Measurements from ENCODE around the gene SREBF1. TPM values are rescaled to one million over a fixed set of nuclear protein-coding genes. Genes with fewer than 3 reads are reported as not detected.
A peak's percentile ranks its signal among the peaks of the same experiment; 100 is the strongest.

The SREBF1 gene
- total RNA-seq, 1 donor from 2014 or later = 83.0 TPM

- no peaks in the 10 kb centered on the region for H3K27me3 ChIP-seq (ENCODE audit: control insufficient read depth, insufficient read depth, low read length)
- no peak for DNase-seq (ENCODE audit: low read depth)
- TF ChIP-seq CTCF (IDR thresholded peaks at IDR 0.05; ENCODE audit: insufficient read depth, low read length, poor library complexity, severe bottlenecking) = no peak
- no peak overlapping the region for H3K4me3 ChIP-seq (ENCODE audit: low read depth, low read length)
- no peaks in the 10 kb centered on the region for H3K36me3 ChIP-seq (ENCODE audit: control insufficient read depth, insufficient read depth, low read length)
These were observed 1.5 kb upstream of the SREBF1 start for GRCh38 chr17:17837966-17838962.

DNA sequence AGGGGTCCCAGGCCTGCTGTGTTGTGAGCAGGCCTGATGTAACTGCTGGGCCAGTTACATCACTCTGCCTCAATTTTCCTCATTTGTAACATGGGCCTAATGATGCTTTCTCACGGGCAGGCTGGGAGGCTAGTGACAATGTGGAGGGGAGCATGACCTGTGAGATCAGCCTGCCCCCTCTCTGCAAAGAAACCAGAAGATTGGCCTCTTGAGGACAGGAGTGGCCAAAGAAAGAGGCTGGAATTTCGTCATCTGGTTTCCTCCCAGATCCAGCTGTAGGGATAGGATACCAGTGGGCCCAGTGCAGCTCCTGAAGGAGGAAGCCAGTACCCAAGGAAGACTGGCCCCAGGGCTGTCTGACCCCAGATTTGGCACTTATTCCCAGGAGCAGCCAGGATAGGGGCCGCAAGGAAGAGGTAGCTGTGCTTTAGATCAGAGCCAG, 615 bp upstream of the SREBF1 start:
- no peak for DNase-seq (ENCODE audit: low read depth)
- TF ChIP-seq CTCF (IDR thresholded peaks at IDR 0.05; ENCODE audit: insufficient read depth, low read length, poor library complexity, severe bottlenecking) = no peak
- Histone ChIP-seq H3K4me3 (ENCODE audit: low read depth, low read length) (no peak overlapping the region), H3K36me3 (ENCODE audit: control insufficient read depth, insufficient read depth, low read length) (no peaks in the 10 kb centered on the region), H3K27me3 (ENCODE audit: control insufficient read depth, insufficient read depth, low read length) (no peaks in the 10 kb centered on the region)

DNA sequence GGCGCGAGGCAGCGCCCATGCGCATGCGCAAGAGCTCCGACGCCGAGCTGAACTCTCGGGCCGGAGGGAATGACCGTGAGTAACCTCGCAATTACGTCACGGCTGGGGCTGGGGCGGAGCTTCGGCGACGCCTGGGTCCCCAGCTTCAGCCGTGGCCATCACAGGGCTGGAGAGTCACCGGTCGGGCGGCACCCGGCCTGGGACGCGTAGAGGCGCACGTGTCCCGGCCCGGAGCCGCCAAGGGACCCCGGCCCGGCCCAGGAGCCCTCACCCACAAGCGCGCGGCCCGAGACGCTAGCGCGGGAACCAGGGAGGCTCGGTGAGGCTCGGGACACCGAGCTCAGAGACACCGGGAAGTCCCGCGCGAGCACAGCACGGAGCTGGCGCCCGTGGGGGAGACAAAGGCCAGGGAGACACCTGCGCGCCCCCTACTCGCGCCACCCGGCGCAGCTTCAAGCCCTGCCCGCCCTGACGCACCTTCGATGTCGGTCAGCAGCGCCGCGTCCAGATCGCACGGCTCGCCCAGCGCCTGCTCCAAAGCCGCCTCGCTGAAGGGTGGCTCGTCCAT, 452 bp downstream of the SREBF1 start:
- no peaks in the 10 kb centered on the region for H3K36me3 ChIP-seq (ENCODE audit: control insufficient read depth, insufficient read depth, low read length)
- H3K27me3 ChIP-seq (ENCODE audit: control insufficient read depth, insufficient read depth, low read length) = no peaks in the 10 kb centered on the region
- TF ChIP-seq CTCF (IDR thresholded peaks at IDR 0.05; ENCODE audit: insufficient read depth, low read length, poor library complexity, severe bottlenecking) = no peak
- peak overlapping the region; percentile 92 for H3K4me3 ChIP-seq (ENCODE audit: low read depth, low read length)
- DNase-seq (ENCODE audit: low read depth) = peak; percentile 68

GRCh38 chr17:17835415-17836249, 1.2 kb downstream of the SREBF1 start:
- no peak for TF ChIP-seq CTCF (IDR thresholded peaks at IDR 0.05; ENCODE audit: insufficient read depth, low read length, poor library complexity, severe bottlenecking)
- H3K27me3 ChIP-seq (ENCODE audit: control insufficient read depth, insufficient read depth, low read length) = no peaks in the 10 kb centered on the region
- peak overlapping the region; percentile 92 for H3K4me3 ChIP-seq (ENCODE audit: low read depth, low read length)
- H3K36me3 ChIP-seq (ENCODE audit: control insufficient read depth, insufficient read depth, low read length) = no peaks in the 10 kb centered on the region
- no peak for DNase-seq (ENCODE audit: low read depth)

DNA sequence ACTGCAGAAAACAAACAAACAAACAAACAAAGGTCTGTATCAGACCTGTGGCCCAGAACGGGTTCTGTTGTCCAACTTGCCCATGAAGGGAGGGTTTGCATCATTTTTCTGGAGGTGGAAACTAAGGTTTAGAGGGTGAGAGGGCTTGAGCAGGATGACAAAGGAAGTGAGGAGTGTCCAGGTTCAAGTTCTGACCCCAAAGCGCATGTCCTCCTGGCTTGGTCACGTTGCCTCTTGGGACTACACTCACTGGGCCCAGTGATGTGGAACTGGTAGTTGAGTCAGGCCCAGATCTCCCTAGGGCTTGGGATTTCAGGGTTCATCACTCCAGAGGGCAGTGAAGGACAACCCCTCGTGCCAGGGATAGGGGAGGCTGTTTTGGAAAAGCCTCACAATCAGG, 1.8 kb downstream of the SREBF1 start:
- TF ChIP-seq CTCF (IDR thresholded peaks at IDR 0.05; ENCODE audit: insufficient read depth, low read length, poor library complexity, severe bottlenecking) = no peak
- no peak for DNase-seq (ENCODE audit: low read depth)
- no peaks in the 10 kb centered on the region for H3K27me3 ChIP-seq (ENCODE audit: control insufficient read depth, insufficient read depth, low read length)
- no peaks in the 10 kb centered on the region for H3K36me3 ChIP-seq (ENCODE audit: control insufficient read depth, insufficient read depth, low read length)
- H3K4me3 ChIP-seq (ENCODE audit: low read depth, low read length) = no peak overlapping the region
